Fibroblast of pulmonary artery (primary cell): ENCODE measurements around the gene COL4A1.
A peak's percentile ranks its signal among the peaks of the same experiment; 100 is the strongest.
"Not testable (repeated sequence)": the region's sequence is repeated elsewhere in the genome, so short reads cannot be mapped to it uniquely, and the experiment has no call there.

Experiments
- DNase-seq: peaks from one replicate; pipeline ENCODE4 v3.0.0-alpha.2; 2010; ENCODE audit warnings: low read depth
- H3K4me3 ChIP-seq: replicated peaks from 2 replicates; pipeline ENCODE4 v1.5.1; 2011; ENCODE audit warnings: low read depth, mild to moderate bottlenecking, control low read depth, low read length, moderate library complexity
- TF ChIP-seq, protein P1 (sequence below): IDR thresholded peaks from 2 replicates; pipeline ENCODE4 v1.5.1; 2011; ENCODE audit warnings: mild to moderate bottlenecking, control low read depth, low read length, inconsistent platforms; ENCODE audit errors: missing control alignments

COL4A1 gene

DNA sequence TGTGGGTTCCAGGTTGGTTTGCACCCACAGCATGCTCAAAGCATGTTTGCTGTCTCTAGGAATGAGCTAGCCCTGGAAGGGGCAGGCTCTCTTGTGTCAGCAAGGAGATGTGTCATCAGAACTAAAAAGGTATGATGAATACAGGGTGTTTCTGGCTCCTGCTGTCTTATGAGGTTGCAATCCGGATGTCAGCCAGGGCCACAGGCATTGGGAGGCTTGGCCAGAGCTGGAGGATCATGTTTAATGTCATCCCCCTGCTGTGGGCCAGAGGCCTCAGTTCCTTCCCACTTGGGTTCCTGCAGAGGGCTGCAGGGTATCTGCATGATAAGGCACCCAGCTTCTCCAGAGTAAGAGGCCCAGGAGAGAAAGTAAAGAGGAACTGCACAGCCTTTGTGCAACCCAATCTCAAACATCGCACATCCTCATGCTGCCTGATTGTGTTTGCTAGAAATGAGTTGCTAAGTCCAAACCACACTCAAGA, 193.6 kb downstream of the COL4A1 start:
- TF ChIP-seq, protein P1, sequence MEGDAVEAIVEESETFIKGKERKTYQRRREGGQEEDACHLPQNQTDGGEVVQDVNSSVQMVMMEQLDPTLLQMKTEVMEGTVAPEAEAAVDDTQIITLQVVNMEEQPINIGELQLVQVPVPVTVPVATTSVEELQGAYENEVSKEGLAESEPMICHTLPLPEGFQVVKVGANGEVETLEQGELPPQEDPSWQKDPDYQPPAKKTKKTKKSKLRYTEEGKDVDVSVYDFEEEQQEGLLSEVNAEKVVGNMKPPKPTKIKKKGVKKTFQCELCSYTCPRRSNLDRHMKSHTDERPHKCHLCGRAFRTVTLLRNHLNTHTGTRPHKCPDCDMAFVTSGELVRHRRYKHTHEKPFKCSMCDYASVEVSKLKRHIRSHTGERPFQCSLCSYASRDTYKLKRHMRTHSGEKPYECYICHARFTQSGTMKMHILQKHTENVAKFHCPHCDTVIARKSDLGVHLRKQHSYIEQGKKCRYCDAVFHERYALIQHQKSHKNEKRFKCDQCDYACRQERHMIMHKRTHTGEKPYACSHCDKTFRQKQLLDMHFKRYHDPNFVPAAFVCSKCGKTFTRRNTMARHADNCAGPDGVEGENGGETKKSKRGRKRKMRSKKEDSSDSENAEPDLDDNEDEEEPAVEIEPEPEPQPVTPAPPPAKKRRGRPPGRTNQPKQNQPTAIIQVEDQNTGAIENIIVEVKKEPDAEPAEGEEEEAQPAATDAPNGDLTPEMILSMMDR, result no peak
- no peak overlapping the region for H3K4me3 ChIP-seq
- DNase-seq, result peak; percentile 53

DNA sequence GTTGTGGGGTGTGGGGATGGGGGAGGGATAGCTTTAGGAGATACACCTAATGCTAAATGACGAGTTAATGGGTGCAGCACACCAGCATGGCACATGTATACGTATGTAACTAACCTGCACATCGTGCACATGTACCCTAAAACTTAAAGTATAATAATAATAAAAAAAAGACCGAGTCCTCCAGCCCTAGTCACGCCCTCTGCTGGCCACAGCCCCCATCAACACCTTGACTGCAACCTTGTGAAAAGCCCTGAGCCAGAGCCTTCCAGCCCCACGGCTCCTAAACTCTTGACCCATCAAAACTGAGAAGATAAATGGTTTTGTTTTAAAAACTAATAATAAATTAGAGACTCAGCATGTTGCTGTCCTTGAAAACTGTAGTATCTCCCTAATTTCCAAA, 194.6 kb downstream of the COL4A1 start:
- not testable (repeated sequence) for DNase-seq

DNA sequence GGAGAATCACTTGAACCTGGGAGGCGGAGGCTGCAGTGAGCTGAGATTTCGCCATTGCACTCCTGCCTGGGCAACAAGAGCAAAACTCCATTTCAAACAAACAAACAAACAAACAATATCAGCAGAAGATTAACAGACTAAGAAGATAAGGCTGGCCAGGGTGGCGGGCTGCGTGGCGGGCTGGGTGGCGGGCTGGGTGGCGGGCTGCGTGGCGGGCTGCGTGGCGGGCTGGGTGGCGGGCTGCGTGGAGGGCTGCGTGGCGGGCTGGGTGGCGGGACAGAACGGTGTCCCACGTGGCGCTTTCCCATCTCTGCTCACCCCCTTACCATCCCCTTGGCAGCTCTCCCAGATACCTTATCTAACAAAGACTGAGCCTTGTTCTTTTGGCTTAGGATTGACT, 196.2 kb downstream of the COL4A1 start:
- H3K4me3 ChIP-seq, result no peak overlapping the region
- no peak for DNase-seq
- TF ChIP-seq, protein P1, result no peak

More for the DNA sequence above, 194.6 kb downstream of the COL4A1 start:
- TF ChIP-seq, protein P1, result peak; percentile 28
- H3K4me3 ChIP-seq, result not testable (repeated sequence)

DNA sequence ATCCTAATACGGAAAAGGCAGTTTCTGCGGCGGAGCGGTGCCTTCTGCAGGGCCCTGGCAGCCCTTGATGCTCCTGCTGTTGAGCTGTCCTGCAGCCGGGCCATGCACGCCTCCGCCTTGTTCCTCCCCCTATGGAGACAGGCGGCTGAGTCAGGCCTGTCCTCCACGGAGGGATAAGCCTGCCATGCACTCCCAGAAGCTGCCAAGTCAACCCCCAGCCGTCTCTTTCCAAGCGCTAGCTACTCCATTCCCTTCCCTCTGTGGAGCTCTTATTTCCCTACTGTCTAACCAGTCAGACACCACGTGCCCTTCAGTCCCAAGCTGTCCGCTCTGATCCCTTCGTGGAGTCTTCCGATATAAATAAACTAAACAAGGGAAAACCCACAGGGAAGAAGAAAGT, 197.0 kb downstream of the COL4A1 start:
- TF ChIP-seq, protein P1, result no peak
- DNase-seq, result peak; percentile 91
- H3K4me3 ChIP-seq, result no peak overlapping the region

DNA sequence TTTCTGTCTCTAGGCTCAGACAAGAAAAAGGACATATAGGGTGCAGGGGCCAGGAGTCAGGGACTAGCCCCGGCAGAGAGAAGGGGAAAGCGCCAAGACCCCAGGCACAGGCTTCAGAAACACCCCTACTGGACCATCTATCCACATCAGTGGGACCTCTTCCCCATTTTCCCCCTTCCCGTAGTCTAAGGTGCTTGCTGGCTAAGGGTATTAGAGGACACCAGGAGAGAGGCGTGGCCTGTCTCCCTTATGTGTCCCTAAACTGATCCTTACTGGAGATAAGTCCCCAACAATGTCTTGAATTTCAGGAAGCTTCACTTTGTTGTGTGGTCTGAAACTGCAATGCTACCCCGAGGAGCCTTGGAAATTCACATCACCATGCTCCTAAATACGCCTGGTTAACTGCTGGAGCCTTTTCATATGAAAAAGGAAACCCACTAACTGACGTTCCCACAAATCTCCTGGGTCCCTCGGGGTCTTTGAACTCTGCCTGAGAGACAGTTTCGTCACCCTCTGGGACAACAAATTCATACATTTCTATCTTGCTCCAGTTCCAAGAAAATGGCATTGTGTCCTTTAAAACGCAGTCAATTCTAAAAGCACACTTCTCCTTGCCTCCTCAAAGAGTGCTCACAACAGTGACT, 197.7 kb downstream of the COL4A1 start:
- DNase-seq, result no peak
- H3K4me3 ChIP-seq, result no peak overlapping the region
- TF ChIP-seq, protein P1, result no peak

DNA sequence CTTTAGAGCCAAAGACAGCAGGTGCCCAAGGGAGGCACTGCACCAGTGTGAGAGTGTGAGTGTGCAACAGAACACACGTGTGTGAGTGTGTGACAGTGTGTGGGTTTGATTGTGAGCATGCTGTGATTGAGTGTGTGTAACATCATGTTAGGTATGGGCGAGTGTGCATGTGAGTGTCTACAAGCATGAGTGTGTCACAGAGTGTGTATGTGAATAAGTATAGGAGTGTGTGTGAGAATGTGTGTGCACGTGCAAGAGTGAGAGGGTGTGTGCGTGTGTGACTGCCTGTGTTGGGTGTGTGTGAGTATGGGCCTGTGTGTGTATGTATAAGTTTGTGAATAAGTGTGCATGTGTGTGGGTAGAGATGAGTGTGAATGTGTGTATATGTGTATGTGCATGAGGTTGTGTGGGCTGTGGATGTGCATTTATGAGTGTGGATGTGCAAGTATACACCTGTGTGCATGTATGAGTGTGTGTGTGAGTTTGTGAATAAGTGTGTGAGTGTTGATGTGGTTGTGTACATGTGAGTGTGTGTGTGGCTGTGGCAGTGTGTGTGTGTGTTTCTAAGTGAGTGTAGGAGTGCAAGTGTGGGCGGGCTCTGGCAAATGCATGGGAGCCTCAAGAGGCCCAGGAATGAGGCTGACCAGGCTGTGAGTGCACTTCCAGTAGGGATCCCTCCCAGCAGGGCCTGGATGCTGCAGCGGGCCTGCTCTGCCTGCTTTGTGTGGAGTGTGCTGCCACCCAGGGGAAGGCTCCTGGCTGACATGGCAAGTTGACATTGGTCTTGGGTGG, 198.4 kb downstream of the COL4A1 start:
- H3K4me3 ChIP-seq, result no peak overlapping the region
- TF ChIP-seq, protein P1, result peak; percentile 90
- peak; percentile 93 for DNase-seq
